Thoracic aorta (tissue), 2 donors: ENCODE data around the gene EFCAB14. TPM values are rescaled to one million over a fixed set of nuclear protein-coding genes. Genes with fewer than 3 reads are reported as not detected.
"Not testable (repeated sequence)": the region's sequence is repeated elsewhere in the genome, so short reads cannot be mapped to it uniquely, and the experiment has no call there.

ENCODE experiments used
- ATAC-seq: fragments of 150-250 bp; one replicate; pipeline ENCODE4 v1.8.0; 2017; ENCODE audit warnings: low read depth; ENCODE audit not compliant: insufficient number of reproducible peaks, low FRiP score
- DNase-seq: peaks from one replicate; pipeline ENCODE4 v3.0.0-alpha.2; 2020; ENCODE audit warnings: low spot score
- H3K27ac ChIP-seq, 2 donors: fragments of 200-600 bp; sonication (generic); 1 replicate in 1 of 2; 2 replicates in 1 of 2; pipeline ENCODE4 v1.5.1; 2016; ENCODE audit warnings: mild to moderate bottlenecking in 2 of 2, moderate library complexity in 2 of 2
- H3K27me3 ChIP-seq: fragments of 200-600 bp; sonication (generic); replicated peaks from 2 replicates; pipeline ENCODE4 v1.6.0; 2016; ENCODE audit warnings: mild to moderate bottlenecking; ENCODE audit not compliant: insufficient read depth
- H3K36me3 ChIP-seq: fragments of 200-600 bp; sonication (generic); one replicate; pipeline ENCODE4 v1.5.1; 2016
- H3K4me1 ChIP-seq, 2 donors: fragments of 200-600 bp; sonication (generic); 1 replicate in 1 of 2; 2 replicates in 1 of 2; pipeline versions ENCODE4 v1.5.1 to v1.6.0; 2016; ENCODE audit warnings: low read depth in 2 of 2, mild to moderate bottlenecking in 1 of 2; ENCODE audit not compliant: control insufficient read depth in 1 of 2
- H3K4me3 ChIP-seq: fragments of 200-600 bp; sonication (generic); 2 replicates; pipeline ENCODE4 v1.5.1; 2016; ENCODE audit warnings: mild to moderate bottlenecking
- H3K9me3 ChIP-seq: fragments of 200-600 bp; sonication (generic); 2 replicates; pipeline ENCODE4 v1.5.1; 2016
- CTCF ChIP-seq: fragments of 200-600 bp; sonication (generic); IDR thresholded peaks from one replicate; pipeline ENCODE4 v1.5.1; 2019; ENCODE audit warnings: antibody characterized with exemption
- total RNA-seq, 2 donors: library from RNA; depleted of rRNA; stranded (reverse); fragments of >200 nt; gene quantifications; one replicate each; pipeline versions ENCODE4 v1.1.0 to v1.2.3, GENCODE V29; 2016

Gene EFCAB14
- total RNA-seq, 2 donors from 2014 or later: 102 to 107 TPM

DNA sequence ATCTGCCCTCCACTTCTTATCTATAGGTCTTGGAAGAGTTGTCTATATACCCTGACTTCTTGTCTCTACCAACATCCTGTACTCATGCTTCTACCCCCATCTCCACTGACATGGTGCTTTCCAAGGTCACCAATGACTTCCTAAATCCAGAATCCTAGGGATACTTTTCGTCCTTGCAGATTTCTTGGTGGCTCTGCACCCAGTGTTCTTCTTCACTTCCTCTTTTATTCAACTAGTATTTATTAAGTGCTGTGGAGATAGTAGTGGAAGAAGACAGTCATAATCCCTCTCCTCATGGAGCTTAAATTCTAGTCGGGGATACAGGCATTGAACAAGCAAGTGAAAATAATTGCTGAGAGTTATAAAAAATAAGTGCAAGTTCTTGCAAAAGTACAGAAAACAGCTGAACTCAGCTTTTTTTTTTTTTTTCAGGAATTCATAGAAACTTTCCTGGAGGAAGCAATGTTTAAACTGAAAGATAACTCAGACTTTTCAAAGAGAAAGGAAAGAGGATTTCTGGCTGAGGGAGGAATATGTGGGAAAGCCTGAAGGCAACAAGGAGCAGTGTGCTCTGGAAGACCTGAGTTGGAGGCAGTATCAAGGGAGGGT lies 41.7 kb upstream of the EFCAB14 start:
- TF ChIP-seq CTCF: no peak
- Histone ChIP-seq H3K9me3 (no peaks in the 10 kb centered on the region), H3K4me3 (no peak overlapping the region), H3K36me3 (no peaks in the 10 kb centered on the region), H3K27ac (no peak overlapping the region), H3K4me1 (no peaks in the 10 kb centered on the region), H3K27me3 (no peaks in the 10 kb centered on the region)
- DNase-seq: no peak
- no peak for ATAC-seq

DNA sequence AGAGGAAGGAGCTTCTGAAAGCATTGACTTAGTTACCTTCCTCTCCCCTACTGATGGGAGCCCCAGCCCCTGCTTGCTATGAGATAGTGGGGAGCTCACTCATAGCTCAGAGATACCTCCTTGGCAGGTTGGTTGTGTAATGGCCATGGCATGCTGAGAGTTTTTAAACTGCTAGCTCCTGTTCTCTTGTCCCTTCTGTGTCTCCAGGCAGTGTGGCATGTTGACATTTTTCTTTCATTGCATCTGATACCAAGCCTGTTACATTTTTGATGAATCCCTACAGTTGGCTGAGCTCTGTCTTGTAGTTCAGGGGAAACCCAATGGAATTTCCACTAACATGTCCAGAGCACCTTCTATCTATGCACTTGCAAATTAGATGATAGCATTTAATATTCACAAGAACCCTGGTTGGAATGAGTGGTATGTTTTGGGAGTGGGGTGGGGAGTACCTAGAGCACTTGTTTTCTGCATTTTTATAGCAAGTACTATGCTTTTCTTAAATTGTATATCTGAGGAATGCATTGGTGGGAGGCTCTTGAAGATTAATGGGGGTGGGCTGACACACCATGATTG lies 39.1 kb upstream of the EFCAB14 start:
- no peaks in the 10 kb centered on the region for H3K4me1 ChIP-seq
- DNase-seq: no peak
- TF ChIP-seq CTCF: no peak
- H3K4me3 ChIP-seq: no peak overlapping the region
- H3K9me3 ChIP-seq: no peaks in the 10 kb centered on the region
- no peak overlapping the region for H3K27ac ChIP-seq
- no peak for ATAC-seq
- no peaks in the 10 kb centered on the region for H3K27me3 ChIP-seq
- no peaks in the 10 kb centered on the region for H3K36me3 ChIP-seq

DNA sequence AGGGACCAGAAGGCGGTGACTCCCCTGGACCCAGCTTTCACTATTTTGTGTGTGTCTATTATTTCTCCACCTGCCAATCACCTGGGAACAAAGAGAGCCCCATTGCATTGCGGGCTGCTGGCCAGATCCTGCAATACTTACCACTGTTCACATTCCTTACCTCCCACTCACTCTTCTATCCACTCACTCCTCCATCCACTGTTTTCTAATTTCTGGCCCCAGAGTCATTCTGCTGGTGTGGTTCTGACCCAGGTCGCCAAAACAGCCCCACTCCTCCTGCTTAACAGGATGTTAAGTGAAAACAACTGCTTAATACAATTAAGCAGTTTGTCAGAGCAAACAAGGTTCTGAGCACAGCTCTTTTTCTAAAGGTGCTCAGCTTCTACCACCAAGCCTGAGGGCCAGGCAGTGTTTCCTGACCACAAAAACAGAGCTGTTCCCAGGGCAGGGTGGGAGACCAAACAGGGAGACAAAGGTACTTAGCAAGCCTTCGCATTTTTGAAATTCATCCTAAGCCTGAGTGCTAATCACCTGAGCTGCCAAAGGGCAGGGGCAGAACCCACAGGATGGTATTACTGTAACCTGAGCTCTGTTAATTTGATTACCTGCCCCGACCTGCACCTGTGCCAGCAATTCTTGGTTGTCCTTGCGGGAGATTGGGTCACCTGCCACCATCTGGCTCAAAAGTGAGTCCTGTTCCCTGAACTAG lies 38.5 kb upstream of the EFCAB14 start:
- Histone ChIP-seq H3K4me1 (no peaks in the 10 kb centered on the region), H3K27me3 (no peaks in the 10 kb centered on the region), H3K27ac (no peak overlapping the region), H3K4me3 (no peak overlapping the region), H3K36me3 (no peaks in the 10 kb centered on the region), H3K9me3 (no peaks in the 10 kb centered on the region)
- ATAC-seq (no peak), DNase-seq (no peak)
- no peak for TF ChIP-seq CTCF

GRCh38 chr1:46755121-46755520 lies 36.2 kb upstream of the EFCAB14 start:
- TF ChIP-seq CTCF: no peak
- Histone ChIP-seq H3K9me3 (no peaks in the 10 kb centered on the region), H3K4me3 (no peak overlapping the region), H3K36me3 (no peaks in the 10 kb centered on the region), H3K27ac (no peak overlapping the region), H3K4me1 (no peaks in the 10 kb centered on the region), H3K27me3 (no peaks in the 10 kb centered on the region)
- no peak for DNase-seq
- ATAC-seq: no peak

DNA sequence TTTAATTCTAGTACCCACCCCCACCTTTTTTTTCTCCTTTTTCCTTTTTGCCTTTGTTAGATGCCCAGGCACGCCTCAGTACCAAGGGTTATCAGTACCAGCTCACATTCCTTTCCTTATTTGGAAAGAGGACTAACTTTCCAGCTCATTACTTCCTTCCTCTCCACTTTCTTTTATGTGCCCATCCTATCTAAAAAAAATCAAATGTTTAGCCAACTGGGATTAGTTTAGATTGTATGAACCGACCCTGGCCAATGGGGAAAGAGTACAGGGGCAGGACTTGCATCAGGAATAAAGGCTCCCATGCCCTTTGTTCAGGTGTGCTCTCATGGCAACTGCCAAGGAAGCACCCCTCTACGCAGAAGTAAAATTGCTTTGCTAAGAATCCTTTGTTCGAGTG lies 35.8 kb upstream of the EFCAB14 start:
- not testable (repeated sequence) for DNase-seq, H3K9me3 ChIP-seq, H3K27me3 ChIP-seq, ATAC-seq, H3K36me3 ChIP-seq, H3K27ac ChIP-seq, H3K4me1 ChIP-seq, H3K4me3 ChIP-seq
